WTC11 (cell line): ENCODE data around the gene PRKRIP1. TPM values are rescaled to one million over a fixed set of nuclear protein-coding genes. Genes with fewer than 3 reads are reported as not detected.

Source experiments
- ATAC-seq: fragments of 200-7000 bp; cut with Tn5 transposase; 2 replicates; pipeline ENCODE4 v1.10.0; 2021; ENCODE audit warnings: mild to moderate bottlenecking, moderate library complexity
- CTCF ChIA-PET: fragments of 300-600 bp; sonication (Branson Sonifier 250); formaldehyde crosslinking; loops from one replicate; lab custom pipeline; 2021; ENCODE audit warnings: antibody characterized with exemption; lab: Charles Lee
- POLR2A ChIA-PET: fragments of 350-600 bp; sonication (Branson Sonifier 250); formaldehyde crosslinking; loops from one replicate; lab custom pipeline; 2021; ENCODE audit warnings: antibody characterized with exemption; lab: Charles Lee
- DNase-seq: peaks from one replicate; pipeline ENCODE4 v3.0.0; 2021; ENCODE audit warnings: low spot score
- H3K27ac Mint-ChIP-seq: 2 replicates; pipeline ENCODE4 v1.8.0; 2021; ENCODE audit warnings: mixed read lengths
- H3K27me3 Mint-ChIP-seq: 2 replicates; pipeline ENCODE4 v1.8.0; 2021; ENCODE audit warnings: low read depth, mild to moderate bottlenecking, moderate library complexity, mixed read lengths
- H3K36me3 Mint-ChIP-seq: 2 replicates; pipeline ENCODE4 v1.8.0; 2021; ENCODE audit warnings: mixed read lengths
- H3K4me1 Mint-ChIP-seq: 2 replicates; pipeline ENCODE4 v1.8.0; 2022; ENCODE audit warnings: mixed read lengths
- H3K4me3 Mint-ChIP-seq: 2 replicates; pipeline ENCODE4 v1.8.0; 2021; ENCODE audit warnings: mild to moderate bottlenecking, moderate library complexity, mixed read lengths
- H3K9me3 Mint-ChIP-seq: 2 replicates; pipeline ENCODE4 v1.8.0; 2021; ENCODE audit warnings: mixed read lengths
- ATF3 ChIP-seq: sonication (generic); formaldehyde crosslinking; conservative IDR thresholded peaks from 2 replicates; pipeline ENCODE4 v1.8.1; 2022; ENCODE audit warnings: mild to moderate bottlenecking, missing genetic modification reagents
- E2F4 ChIP-seq: sonication (generic); formaldehyde crosslinking; IDR thresholded peaks from 2 replicates; pipeline ENCODE4 v1.8.1; 2022; ENCODE audit warnings: low read depth, mild to moderate bottlenecking, moderate library complexity, missing genetic modification reagents, borderline replicate concordance
- EMX1 ChIP-seq: fragments of 250-450 bp; sonication (Bioruptor Pico); IDR thresholded peaks from 2 replicates; pipeline ENCODE4 v1.8.0; 2021; ENCODE audit warnings: mild to moderate bottlenecking
- FOXK1 ChIP-seq: sonication (generic); formaldehyde crosslinking; IDR thresholded peaks from 2 replicates; pipeline ENCODE4 v1.8.0; 2022; ENCODE audit warnings: mild to moderate bottlenecking, moderate library complexity, missing genetic modification reagents
- FOXP4 ChIP-seq: sonication (generic); formaldehyde crosslinking; IDR thresholded peaks from 2 replicates; pipeline ENCODE4 v1.8.0; 2022; ENCODE audit warnings: mild to moderate bottlenecking, missing genetic modification reagents
- GTF2I ChIP-seq: fragments of 250-450 bp; sonication (Bioruptor Pico); conservative IDR thresholded peaks from 2 replicates; pipeline ENCODE4 v1.4.0; 2021; ENCODE audit warnings: mild to moderate bottlenecking
- NFYB ChIP-seq: sonication (generic); formaldehyde crosslinking; conservative IDR thresholded peaks from 2 replicates; pipeline ENCODE4 v1.8.0; 2022; ENCODE audit warnings: low read depth, missing genetic modification reagents
- NR1H2 ChIP-seq: sonication (generic); formaldehyde crosslinking; IDR thresholded peaks from 2 replicates; pipeline ENCODE4 v1.9.0; 2021; ENCODE audit warnings: mild to moderate bottlenecking, moderate library complexity, missing genetic modification reagents
- PRDM15 ChIP-seq: sonication (generic); formaldehyde crosslinking; IDR thresholded peaks from 2 replicates; pipeline ENCODE4 v1.8.0; 2022; ENCODE audit warnings: missing genetic modification reagents
- PREB ChIP-seq: sonication (generic); formaldehyde crosslinking; IDR thresholded peaks from 2 replicates; pipeline ENCODE4 v1.8.1; 2022; ENCODE audit warnings: mild to moderate bottlenecking, missing genetic modification reagents, moderate library complexity, borderline replicate concordance
- RELA ChIP-seq: sonication (generic); formaldehyde crosslinking; IDR thresholded peaks from 2 replicates; pipeline ENCODE4 v1.8.1; 2022; ENCODE audit warnings: missing genetic modification reagents, mild to moderate bottlenecking, borderline replicate concordance
- RORB ChIP-seq: fragments of 250-450 bp; sonication (Bioruptor Pico); IDR thresholded peaks from 2 replicates; pipeline ENCODE4 v1.9.0; 2021; ENCODE audit warnings: mild to moderate bottlenecking
- USF1 ChIP-seq: sonication (generic); formaldehyde crosslinking; IDR thresholded peaks from 2 replicates; pipeline ENCODE4 v1.8.0; 2022; ENCODE audit warnings: mild to moderate bottlenecking, missing genetic modification reagents
- ZNF121 ChIP-seq: sonication (generic); formaldehyde crosslinking; IDR thresholded peaks from 2 replicates; pipeline ENCODE4 v1.8.0; 2023; ENCODE audit warnings: missing genetic modification reagents
- ZNF281 ChIP-seq: sonication (generic); formaldehyde crosslinking; IDR thresholded peaks from 2 replicates; pipeline ENCODE4 v1.8.0; 2023; ENCODE audit warnings: mild to moderate bottlenecking, missing genetic modification reagents
- total RNA-seq: library from RNA; stranded (reverse); gene quantifications from 3 replicates; pipeline ENCODE4 v1.2.3, GENCODE V29; 2021

The PRKRIP1 gene
- total RNA-seq, 1 experiment from 2014 or later = 27.5 TPM

- TF ChIP-seq RELA (CRISPR knock-in tag) (no peak), GTF2I (no peak)
- H3K27ac Mint-ChIP-seq = no peak overlapping the region
- no peak overlapping the region for H3K4me3 Mint-ChIP-seq
- H3K9me3 Mint-ChIP-seq = no peaks in the 10 kb centered on the region
- DNase-seq = no peak
- H3K4me1 Mint-ChIP-seq = peaks cover 14% of the 10 kb centered on the region
- ATAC-seq = no peak
- H3K27me3 Mint-ChIP-seq = no peaks in the 10 kb centered on the region
- POLR2A ChIA-PET = no interaction called here
- peaks cover 9% of the 10 kb centered on the region for H3K36me3 Mint-ChIP-seq
- CTCF ChIA-PET = no interaction called here
Measured at GRCh38 chr7:102446387-102447156, 50.4 kb downstream of the PRKRIP1 start.

GRCh38 chr7:102447311-102447710, 51.1 kb downstream of the PRKRIP1 start:
- no peak for TF ChIP-seq FOXK1 (CRISPR knock-in tag)
- H3K4me3 Mint-ChIP-seq = no peak overlapping the region
- H3K9me3 Mint-ChIP-seq = no peaks in the 10 kb centered on the region
- H3K27ac Mint-ChIP-seq = no peak overlapping the region
- no peaks in the 10 kb centered on the region for H3K27me3 Mint-ChIP-seq
- ChIA-PET POLR2A (no interaction called here), CTCF (no interaction called here)
- DNase-seq (no peak), ATAC-seq (no peak)
- peaks cover 10% of the 10 kb centered on the region for H3K4me1 Mint-ChIP-seq
- H3K36me3 Mint-ChIP-seq = peaks cover 4% of the 10 kb centered on the region

GRCh38 chr7:102449136-102449535, 53.0 kb downstream of the PRKRIP1 start:
- no peaks in the 10 kb centered on the region for H3K9me3 Mint-ChIP-seq
- ChIA-PET POLR2A (no interaction called here), CTCF (interaction anchor here (0.9 to 1.5 kb wide), 3 partner anchors 14 to 37 kb away, joined by 3 to 8 read pairs (median 7); no protein-coding TSS in a partner anchor)
- TF ChIP-seq EMX1 (CRISPR knock-in tag) (no peak), ZNF121 (CRISPR knock-in tag) (peak; percentile 68; the same call in 1 of the 2 replicates)
- H3K36me3 Mint-ChIP-seq = peaks cover 4% of the 10 kb centered on the region
- H3K27ac Mint-ChIP-seq = no peak overlapping the region
- no peak for DNase-seq
- peaks cover 9% of the 10 kb centered on the region for H3K4me1 Mint-ChIP-seq
- no peaks in the 10 kb centered on the region for H3K27me3 Mint-ChIP-seq
- no peak overlapping the region for H3K4me3 Mint-ChIP-seq
- ATAC-seq = no peak

- Mint-ChIP-seq H3K27me3 (no peaks in the 10 kb centered on the region), H3K36me3 (peaks cover under 1% of the 10 kb centered on the region), H3K4me1 (peaks cover 9% of the 10 kb centered on the region), H3K9me3 (no peaks in the 10 kb centered on the region), H3K4me3 (no peak overlapping the region), H3K27ac (peak overlapping the region; percentile 68)
- ATAC-seq = peak; percentile 11; the same call in 1 of the 2 replicates
- ChIA-PET CTCF (interaction anchor here (0.9 to 2.6 kb wide), 5 partner anchors 8 to 170 kb away, joined by 3 to 13 read pairs (median 4); partner anchors contain the start of gene PRKRIP1), POLR2A (interaction anchor here (0.5 kb wide), 1 partner anchor 15 kb away, joined by 3 read pairs; no protein-coding TSS in a partner anchor)
- DNase-seq = no peak
- TF ChIP-seq GTF2I (no peak), RORB (CRISPR knock-in tag) (no peak), PREB (CRISPR knock-in tag) (no peak), FOXP4 (CRISPR knock-in tag) (no peak), USF1 (CRISPR knock-in tag) (no peak), PRDM15 (no peak), NR1H2 (no peak), ZNF281 (no peak), NFYB (CRISPR knock-in tag) (no peak), ATF3 (CRISPR knock-in tag) (no peak), E2F4 (CRISPR knock-in tag) (no peak)
Measured at GRCh38 chr7:102450242-102450641, 54.1 kb downstream of the PRKRIP1 start.
